ENCODE data around the gene FXYD2. TPM values are rescaled to one million over a fixed set of nuclear protein-coding genes. Genes with fewer than 3 reads are reported as not detected.

The FXYD2 gene
- total and polyA plus RNA-seq, 2 of the 8 experiments (the other 6 are each of a cell fraction or from before 2014, with no cell fraction given), result 0.89 to 1.1 TPM

- Histone ChIP-seq H4K20me1 (replicated peaks in 1 of 2; ENCODE audit: control insufficient read depth in 1 of 2, insufficient read depth in 2 of 2, low read length in 2 of 2) (no peaks in the 10 kb centered on the region), H3K14ac (ENCODE audit: insufficient read length) (no peak overlapping the region), H3K27ac (ENCODE audit: low read depth, low read length) (no peak overlapping the region), H3K4me2 (ENCODE audit: insufficient read depth in 1 of 2, low read depth in 2 of 2, low read length in 2 of 2) (no peak overlapping the region), H3K27me3 (replicated peaks in 1 of 4; ENCODE audit: control insufficient read depth in 3 of 4, extremely low read depth in 1 of 4, insufficient read depth in 3 of 4, low read length in 3 of 4) (no peaks in the 10 kb centered on the region; a peak in 1 of 7 replicates), H3K9ac (replicated peaks in 1 of 4; ENCODE audit: extremely low read depth in 1 of 4, low read depth in 3 of 4, low read length in 3 of 4) (no peak overlapping the region), H2AK5ac (ENCODE audit: low read depth, low read length) (no peak overlapping the region), H3K79me1 (ENCODE audit: low read depth, low read length) (no peaks in the 10 kb centered on the region), H2BK12ac (ENCODE audit: low read depth, low read length) (no peak overlapping the region), H3K4ac (replicated peaks; ENCODE audit: insufficient read length, low read depth, low read length) (no peak overlapping the region), H3K9me3 (ENCODE audit: insufficient read depth in 2 of 2, low read depth in 1 of 2, low read length in 1 of 2) (peaks cover 0 to 3% of the 10 kb centered on the region in 2 experiments; a peak in 1 of 4 replicates), H3K56ac (replicated peaks; ENCODE audit: insufficient read length, low read depth, low read length) (no peak overlapping the region), H4K5ac (ENCODE audit: insufficient read length, low read depth, low read length) (no peak overlapping the region), H2BK20ac (ENCODE audit: low read length) (no peak overlapping the region), H2BK120ac (replicated peaks; ENCODE audit: low read depth, low read length) (no peak overlapping the region), H3K36me3 (ENCODE audit: control insufficient read depth in 2 of 4, insufficient read depth in 4 of 4, low read length in 3 of 4) (no peaks in the 10 kb centered on the region), H3K23me2 (ENCODE audit: low read depth, low read length) (no peaks in the 10 kb centered on the region), H3K23ac (ENCODE audit: insufficient read length) (no peak overlapping the region), H3K4me1 (replicated peaks in 1 of 4; ENCODE audit: control insufficient read depth in 3 of 4, insufficient read depth in 4 of 4, low read length in 3 of 4) (peaks cover 0 to 5% (median 3%) of the 10 kb centered on the region in 4 experiments; a peak in 4 of 7 replicates), H2BK15ac (ENCODE audit: low read length) (no peak overlapping the region), H2AFZ (ENCODE audit: low read length) (no peak overlapping the region), H4K8ac (ENCODE audit: extremely low read depth, insufficient read depth, low read length) (no peak overlapping the region), H3K79me2 (ENCODE audit: control insufficient read depth in 1 of 2, insufficient read depth in 2 of 2, low read length in 2 of 2) (no peaks in the 10 kb centered on the region), H3K4me3 (ENCODE audit: extremely low read depth in 1 of 4, insufficient read depth in 2 of 4, low read depth in 3 of 4, low read length in 4 of 4) (no peak overlapping the region), H3K18ac (ENCODE audit: extremely low read depth, low read length) (no peak overlapping the region), H2BK5ac (ENCODE audit: low read depth, low read length) (0 out of 2 replicates have a peak overlapping the region, but pooled peaks have one; percentile 6), H4K91ac (replicated peaks; ENCODE audit: insufficient read length, low read length) (no peak overlapping the region)
- 88% methylated on average over 6 of the region's 6 CpGs; no CpG with 5 or more reads in 1 of the 2 experiments for WGBS, 2 experiments (ENCODE audit: extremely low coverage in 1 of 2, insufficient coverage in 1 of 2, insufficient read length in 1 of 2, insufficient replicate concordance in 2 of 2, low coverage in 1 of 2, low lambda C conversion rate in 2 of 2, missing lambda C conversion rate in 1 of 2)
- ChIA-PET CTCF (ENCODE audit: partially characterized antibody) (interaction anchor here (1.3 to 1.7 kb wide), 5 partner anchors 12 to 97 kb away, joined by 3 to 13 read pairs (median 4); no protein-coding TSS in a partner anchor), POLR2A (ENCODE audit: partially characterized antibody) (interaction anchor here (0.7 kb wide), 1 partner anchor 26 kb away, joined by 3 read pairs; no protein-coding TSS in a partner anchor)
- FAIRE-seq, result no peak
- no peak for DNase-seq (ENCODE audit: low read depth in 1 of 2, low spot score in 2 of 2)
- no peak for TF ChIP-seq BCL11A (IDR thresholded peaks at IDR 0.05; ENCODE audit: low read depth in 2 of 2, low read length in 2 of 2)
- TF ChIP-seq EZH2 (IDR thresholded peaks at IDR 0.05; ENCODE audit: low read depth, low read length, severe bottlenecking), result no peak
- TF ChIP-seq CREB1 (IDR thresholded peaks at IDR 0.05), result no peak
- no peak for TF ChIP-seq KDM1A (IDR thresholded peaks at IDR 0.05; ENCODE audit: borderline replicate concordance, low read length)
- no peak for TF ChIP-seq EP300 (IDR thresholded peaks at IDR 0.05; ENCODE audit: borderline replicate concordance in 1 of 2, low read depth in 2 of 2, low read length in 2 of 2)
- no peak for TF ChIP-seq SIRT6 (IDR thresholded peaks at IDR 0.05; ENCODE audit: low read length)
- TF ChIP-seq TAF1 (IDR thresholded peaks at IDR 0.05; ENCODE audit: low read depth, low read length), result no peak
- no peak for TF ChIP-seq TBP (IDR thresholded peaks at IDR 0.05; ENCODE audit: low read depth, low read length)
- TF ChIP-seq TCF12 (IDR thresholded peaks at IDR 0.05; ENCODE audit: low read depth, low read length), result no peak
- no peak for TF ChIP-seq CTBP2 (IDR thresholded peaks at IDR 0.05; ENCODE audit: borderline replicate concordance, insufficient read depth, insufficient read length, low read length)
- TF ChIP-seq POU5F1 (IDR thresholded peaks at IDR 0.05; ENCODE audit: low read depth, low read length), result no peak
- TF ChIP-seq KDM4A (IDR thresholded peaks at IDR 0.05; ENCODE audit: low read depth, low read length, severe bottlenecking), result no peak
- no peak for TF ChIP-seq BRCA1 (IDR thresholded peaks at IDR 0.05; ENCODE audit: low read depth, low read length)
These were observed 25.4 kb upstream of the FXYD2 start for GRCh38 chr11:117849781-117850414.
